ENCODE data around the gene ARHGAP9. TPM values are rescaled to one million over a fixed set of nuclear protein-coding genes. Genes with fewer than 3 reads are reported as not detected.

The ARHGAP9 gene
- total RNA-seq, 1 donor from 2014 or later, result 0.94 TPM

- no peak for DNase-seq
These were observed 12.0 kb upstream of the ARHGAP9 start for GRCh38 chr12:57491393-57492280.

GRCh38 chr12:57490126-57490525 is 10.5 kb upstream of the ARHGAP9 start:
- no peak for DNase-seq

- DNase-seq, result no peak
These were observed 9.5 kb upstream of the ARHGAP9 start for GRCh38 chr12:57489157-57489641.

- DNase-seq, result no peak
These were observed 8.9 kb upstream of the ARHGAP9 start for GRCh38 chr12:57488402-57489156.

- DNase-seq, result peak; percentile 92
These were observed 8.1 kb upstream of the ARHGAP9 start, which contains the start of gene MARS1 for GRCh38 chr12:57487597-57488401. TSS of gene MARS1 (plus strand) at chr12:57488068. CDS start at chr12:57488091, 23 bp downstream.

- no peak for DNase-seq
These were observed 7.5 kb upstream of the ARHGAP9 start for GRCh38 chr12:57487055-57487596.

- DNase-seq, result no peak
These were observed 6.0 kb upstream of the ARHGAP9 start for GRCh38 chr12:57485695-57486094.

GRCh38 chr12:57483466-57483865 is 3.8 kb upstream of the ARHGAP9 start:
- DNase-seq, result no peak

GRCh38 chr12:57481671-57482070 is 2.0 kb upstream of the ARHGAP9 start:
- no peak for DNase-seq

GRCh38 chr12:57479043-57479375 is 657 bp downstream of the ARHGAP9 start:
- DNase-seq, result no peak

- peak; percentile 20 for DNase-seq
These were observed 1.7 kb downstream of the ARHGAP9 start for GRCh38 chr12:57477710-57478681.

- DNase-seq, result no peak
These were observed 2.5 kb downstream of the ARHGAP9 start for GRCh38 chr12:57476993-57477709.

- no peak for DNase-seq
These were observed 3.3 kb downstream of the ARHGAP9 start for GRCh38 chr12:57476162-57476992.

- DNase-seq, result no peak
These were observed 4.2 kb downstream of the ARHGAP9 start for GRCh38 chr12:57475271-57476161.

- no peak for DNase-seq
These were observed 4.8 kb downstream of the ARHGAP9 start for GRCh38 chr12:57474862-57475261.

- DNase-seq, result no peak
These were observed 5.2 kb downstream of the ARHGAP9 start for GRCh38 chr12:57474430-57474829.

- no peak for DNase-seq
These were observed 5.8 kb downstream of the ARHGAP9 start for GRCh38 chr12:57473886-57474285.

- no peak for DNase-seq
These were observed 6.3 kb downstream of the ARHGAP9 start for GRCh38 chr12:57473392-57473791.
